Measurements from ENCODE around the gene RASA1.
"Not testable (repeated sequence)": the region's sequence is repeated elsewhere in the genome, so short reads cannot be mapped to it uniquely, and the experiment has no call there.

The RASA1 gene

DNA sequence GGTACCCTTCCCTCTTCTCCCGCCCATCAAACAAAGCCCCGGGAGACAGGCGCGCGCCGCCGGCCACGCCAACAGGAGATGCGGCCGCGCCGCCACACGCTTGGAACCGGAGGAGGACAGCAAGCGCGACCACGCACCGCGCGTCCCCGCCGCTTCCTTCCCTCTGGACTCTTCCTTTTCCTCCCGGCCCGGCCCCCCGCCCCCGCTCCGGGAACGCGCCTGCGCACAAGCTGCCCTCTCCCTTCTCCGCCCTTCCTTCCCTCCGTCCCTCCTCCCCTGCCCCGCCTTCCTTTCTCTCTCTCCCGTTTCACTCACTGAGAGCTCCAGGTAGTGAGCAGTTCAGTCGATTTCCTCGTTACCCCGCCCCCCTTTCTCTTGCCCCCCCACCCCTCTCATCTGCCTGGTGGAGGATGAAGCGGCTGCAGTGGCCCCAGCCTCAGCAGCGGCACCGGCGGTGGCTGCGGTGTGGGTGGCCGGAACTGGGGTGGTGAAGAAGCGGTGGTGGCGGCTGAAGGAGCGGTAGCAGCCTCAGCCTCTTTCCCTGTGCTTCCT lies at the start of gene RASA1:
Gene RASA1, plus strand, starts transcription at position 310 of the 552 bp plus-strand sequence. CDS start 569 bp downstream, outside the sequence.
- peak; percentile 79 for DNase-seq (ENCODE audit: low read depth)
- H3K4me3 ChIP-seq (ENCODE audit: low read depth, low read length): peak within 1 kb of the TSS; percentile 93

DNA sequence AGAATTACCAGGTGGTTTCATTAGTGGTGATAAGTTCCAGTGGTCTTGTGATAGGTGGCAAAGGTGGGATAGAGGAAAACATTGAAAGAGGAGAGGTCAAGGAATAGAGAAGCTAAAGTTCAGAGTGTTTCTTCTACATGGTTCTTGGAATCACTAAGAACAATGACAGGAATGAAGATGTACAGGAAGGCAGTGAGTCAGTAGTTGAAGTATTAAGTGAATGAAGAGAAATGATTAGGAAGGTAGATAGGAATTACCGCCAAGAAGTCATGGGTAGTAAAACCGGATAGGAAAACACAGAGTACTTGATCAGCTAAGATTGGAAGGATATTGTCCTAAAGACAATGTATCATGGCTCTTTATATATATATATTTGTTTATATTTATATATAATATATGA lies 37.9 kb upstream of the RASA1 start:
- no peak for DNase-seq (ENCODE audit: low read depth)

GRCh38 chr5:87231037-87231808 lies 36.5 kb upstream of the RASA1 start:
- H3K4me3 ChIP-seq (ENCODE audit: low read depth, low read length): no peak overlapping the region
- no peak for DNase-seq (ENCODE audit: low read depth)

More for the DNA sequence above, 37.9 kb upstream of the RASA1 start:
- H3K4me3 ChIP-seq (ENCODE audit: low read depth, low read length): no peak overlapping the region

DNA sequence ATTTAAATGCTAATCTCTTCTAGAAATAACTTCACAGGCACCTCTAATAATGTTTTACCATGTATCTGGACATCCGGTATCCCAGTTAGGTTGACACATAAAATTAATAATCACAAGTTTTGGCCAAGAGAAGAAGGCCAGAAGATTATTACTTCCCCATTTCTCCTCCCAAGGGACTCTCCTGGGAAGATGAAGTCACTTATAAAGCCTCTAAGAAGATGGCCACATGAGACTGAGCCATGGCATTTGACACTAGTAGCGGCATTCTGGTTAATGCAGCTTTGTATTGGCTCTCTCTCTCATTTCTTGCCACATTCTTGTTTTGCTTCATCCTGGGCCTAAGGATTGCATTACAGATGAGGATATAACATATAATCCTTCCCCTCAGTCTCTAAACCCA lies 34.5 kb upstream of the RASA1 start:
- peak; percentile 15 for DNase-seq (ENCODE audit: low read depth)
- no peak overlapping the region for H3K4me3 ChIP-seq (ENCODE audit: low read depth, low read length)

GRCh38 chr5:87241555-87241954 lies 26.1 kb upstream of the RASA1 start:
- no peak overlapping the region for H3K4me3 ChIP-seq (ENCODE audit: low read depth, low read length)
- DNase-seq (ENCODE audit: low read depth): no peak

DNA sequence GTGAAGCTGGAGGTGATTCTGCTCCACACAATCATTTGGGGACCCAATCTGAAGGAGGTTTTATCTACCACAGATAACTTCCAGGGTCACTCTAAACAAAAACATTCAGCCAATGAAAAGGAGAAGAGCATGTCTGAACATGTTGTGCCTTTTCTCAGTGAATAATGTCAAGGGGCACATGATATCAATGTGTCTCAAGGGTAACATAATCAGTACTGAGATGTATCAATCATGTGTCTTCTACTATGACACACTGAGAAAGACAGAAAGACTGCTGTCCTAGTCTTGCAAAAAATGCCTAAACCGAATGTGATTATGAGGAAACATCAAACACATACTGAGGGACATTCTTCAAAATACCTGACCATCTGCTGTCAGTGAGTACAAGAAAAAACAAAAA lies 25.4 kb upstream of the RASA1 start:
- no peak overlapping the region for H3K4me3 ChIP-seq (ENCODE audit: low read depth, low read length)
- DNase-seq (ENCODE audit: low read depth): no peak

GRCh38 chr5:87243161-87243844 lies 24.4 kb upstream of the RASA1 start:
- DNase-seq (ENCODE audit: low read depth): peak; percentile 73
- H3K4me3 ChIP-seq (ENCODE audit: low read depth, low read length): no peak overlapping the region

DNA sequence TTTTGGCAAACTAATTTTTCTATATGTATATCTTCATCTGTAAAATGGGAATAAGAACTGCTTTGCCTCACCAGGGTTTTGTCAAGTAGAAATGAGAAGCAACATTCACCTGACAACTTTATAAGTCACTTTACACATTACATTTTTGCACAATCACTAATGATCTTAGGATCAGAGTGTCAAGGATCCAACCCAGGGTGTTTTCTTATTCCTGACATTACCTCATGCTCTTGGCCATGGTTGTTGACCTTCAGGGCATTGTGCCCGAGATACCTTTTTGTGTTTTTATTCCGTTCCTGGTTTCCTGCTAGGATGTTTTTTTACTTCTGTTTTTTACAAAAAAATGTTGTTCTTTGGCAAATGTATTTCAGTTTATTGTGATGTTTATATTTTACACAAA lies 22.2 kb upstream of the RASA1 start:
- no peak for DNase-seq (ENCODE audit: low read depth)
- H3K4me3 ChIP-seq (ENCODE audit: low read depth, low read length): no peak overlapping the region

- no peak for DNase-seq (ENCODE audit: low read depth)
- no peak overlapping the region for H3K4me3 ChIP-seq (ENCODE audit: low read depth, low read length)
Measured at GRCh38 chr5:87246061-87246460, 21.6 kb upstream of the RASA1 start.

GRCh38 chr5:87252283-87252605 lies 15.4 kb upstream of the RASA1 start:
- no peak for DNase-seq (ENCODE audit: low read depth)
- no peak overlapping the region for H3K4me3 ChIP-seq (ENCODE audit: low read depth, low read length)

DNA sequence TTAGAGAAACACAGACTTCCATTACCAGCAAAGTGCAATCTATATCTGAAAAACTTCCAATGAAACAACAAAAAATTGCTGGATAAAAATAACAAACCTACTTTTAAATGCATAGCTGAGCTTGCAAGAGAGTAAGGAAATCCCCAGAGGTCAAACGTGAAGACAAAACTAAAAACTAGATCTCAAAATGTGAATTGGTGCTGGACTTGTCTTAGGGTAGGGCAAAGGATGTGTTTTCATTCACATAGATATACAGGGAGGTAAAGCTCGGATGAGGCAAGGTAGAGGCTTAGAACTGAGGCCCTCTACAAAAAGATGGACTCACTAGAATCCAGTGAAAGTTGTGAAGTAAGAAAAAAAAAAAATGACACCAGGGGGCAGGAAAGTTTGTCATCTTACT lies 13.6 kb upstream of the RASA1 start:
- no peak for DNase-seq (ENCODE audit: low read depth)
- H3K4me3 ChIP-seq (ENCODE audit: low read depth, low read length): no peak overlapping the region

- no peak for DNase-seq (ENCODE audit: low read depth)
- no peak overlapping the region for H3K4me3 ChIP-seq (ENCODE audit: low read depth, low read length)
Measured at GRCh38 chr5:87258507-87258906, 9.2 kb upstream of the RASA1 start.

- no peak overlapping the region for H3K4me3 ChIP-seq (ENCODE audit: low read depth, low read length)
- DNase-seq (ENCODE audit: low read depth): no peak
Measured at GRCh38 chr5:87260604-87261192, 7.0 kb upstream of the RASA1 start.

DNA sequence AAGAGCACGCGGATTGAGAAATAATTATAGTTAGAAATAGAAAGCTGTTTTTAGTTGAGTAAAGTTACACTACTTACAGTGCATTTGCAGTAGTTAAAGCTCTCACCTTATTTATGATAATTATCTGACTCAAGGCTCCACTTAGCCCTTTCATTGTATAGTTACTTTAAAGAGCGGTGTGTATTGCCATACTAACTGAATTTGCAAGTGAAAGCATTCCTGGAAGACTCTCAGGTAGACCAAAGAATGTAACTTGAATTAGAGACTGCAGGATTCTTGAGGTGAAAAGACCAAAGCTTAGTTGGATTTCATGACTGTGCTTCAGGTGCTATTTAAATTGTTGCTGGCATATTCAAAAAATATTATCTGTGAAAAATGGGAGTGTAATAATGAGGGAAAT lies 4.2 kb upstream of the RASA1 start:
- H3K4me3 ChIP-seq (ENCODE audit: low read depth, low read length): no peak overlapping the region
- DNase-seq (ENCODE audit: low read depth): no peak

DNA sequence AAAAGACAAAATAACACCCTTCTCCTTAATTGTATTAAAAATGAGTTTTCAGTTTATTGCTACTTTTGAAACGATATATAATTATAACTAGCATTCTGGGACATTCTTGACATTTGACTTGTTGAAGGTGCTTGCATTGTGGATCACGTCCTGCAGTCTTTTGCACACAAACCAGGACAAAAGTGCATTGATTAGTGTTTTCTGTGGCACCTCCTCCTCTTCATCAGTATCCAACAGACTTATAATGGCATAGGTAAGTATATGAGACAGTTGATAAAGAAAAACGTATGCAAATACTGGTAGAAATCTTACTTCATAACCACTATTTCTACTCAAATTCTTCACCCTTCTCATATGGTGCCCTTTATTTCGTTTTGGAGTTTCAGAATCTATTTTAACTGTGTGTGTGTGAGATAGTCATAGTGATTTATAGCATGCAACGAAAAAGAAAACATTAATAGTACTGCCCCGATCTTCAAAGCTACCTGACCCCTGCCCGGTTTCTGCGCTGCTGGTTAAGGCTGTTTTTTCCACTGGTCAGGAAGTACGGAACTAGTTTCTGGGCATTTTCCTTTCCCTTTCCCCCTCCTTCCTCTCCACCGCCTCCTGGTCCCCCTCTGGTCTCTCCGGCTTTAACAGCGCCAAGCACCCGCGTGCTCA lies 639 bp upstream of the RASA1 start:
- H3K4me3 ChIP-seq (ENCODE audit: low read depth, low read length): peak overlapping the region; percentile 93
- DNase-seq (ENCODE audit: low read depth): no peak

DNA sequence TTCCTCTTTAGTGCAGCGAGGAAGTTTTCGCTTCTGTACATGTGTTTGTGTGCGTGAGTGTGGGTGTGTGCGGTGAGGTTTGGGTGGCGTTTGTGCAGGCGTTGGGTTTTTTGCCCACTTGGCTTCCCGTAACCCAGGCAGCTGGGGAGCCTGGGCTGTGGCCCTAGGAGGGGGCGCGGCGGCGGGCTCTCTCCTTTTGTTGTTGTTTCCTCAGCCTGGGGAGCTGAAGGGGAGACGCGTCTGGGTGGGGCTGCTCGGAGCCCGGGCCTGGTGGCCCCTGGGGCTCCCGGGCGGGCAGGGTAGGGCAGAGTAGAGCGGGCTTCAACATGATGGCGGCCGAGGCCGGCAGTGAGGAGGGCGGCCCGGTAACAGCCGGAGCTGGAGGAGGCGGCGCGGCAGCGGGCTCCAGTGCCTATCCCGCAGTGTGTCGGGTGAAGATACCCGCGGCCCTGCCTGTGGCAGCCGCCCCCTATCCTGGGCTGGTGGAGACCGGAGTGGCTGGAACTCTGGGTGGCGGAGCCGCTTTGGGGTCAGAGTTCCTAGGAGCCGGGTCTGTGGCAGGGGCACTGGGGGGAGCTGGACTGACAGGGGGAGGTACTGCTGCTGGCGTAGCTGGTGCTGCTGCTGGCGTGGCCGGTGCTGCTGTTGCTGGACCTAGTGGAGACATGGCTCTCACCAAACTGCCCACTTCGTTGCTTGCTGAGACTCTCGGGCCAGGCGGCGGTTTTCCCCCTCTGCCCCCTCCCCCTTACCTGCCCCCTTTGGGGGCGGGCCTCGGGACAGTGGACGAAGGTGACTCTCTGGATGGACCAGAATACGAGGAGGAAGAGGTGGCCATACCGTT lies 665 bp downstream of the RASA1 start:
- DNase-seq (ENCODE audit: low read depth): peak; percentile 24
- peak overlapping the region; percentile 93 for H3K4me3 ChIP-seq (ENCODE audit: low read depth, low read length)

GRCh38 chr5:87268970-87269377 lies 1.3 kb downstream of the RASA1 start:
- peak overlapping the region; percentile 93 for H3K4me3 ChIP-seq (ENCODE audit: low read depth, low read length)
- DNase-seq (ENCODE audit: low read depth): no peak

DNA sequence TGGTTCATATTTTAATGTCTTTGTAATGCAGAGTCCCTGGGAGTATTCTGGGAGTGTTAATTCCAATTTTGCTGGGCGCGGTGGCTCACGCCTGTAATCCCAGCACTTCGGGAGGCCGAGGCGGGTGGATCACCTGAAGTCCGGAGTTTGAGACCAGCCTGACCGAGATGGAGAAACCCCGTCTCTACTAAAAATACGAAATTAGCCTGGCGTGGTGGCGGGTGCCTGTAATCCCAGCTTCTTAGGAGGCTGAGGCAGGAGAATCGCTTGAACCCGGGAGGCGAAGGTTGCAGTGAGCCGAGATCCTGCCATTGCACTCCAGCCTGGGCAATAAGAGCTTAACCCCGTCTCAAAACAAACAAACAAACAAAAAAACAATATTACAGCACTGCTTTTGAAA lies 3.2 kb downstream of the RASA1 start:
- DNase-seq (ENCODE audit: low read depth): not testable (repeated sequence)

DNA sequence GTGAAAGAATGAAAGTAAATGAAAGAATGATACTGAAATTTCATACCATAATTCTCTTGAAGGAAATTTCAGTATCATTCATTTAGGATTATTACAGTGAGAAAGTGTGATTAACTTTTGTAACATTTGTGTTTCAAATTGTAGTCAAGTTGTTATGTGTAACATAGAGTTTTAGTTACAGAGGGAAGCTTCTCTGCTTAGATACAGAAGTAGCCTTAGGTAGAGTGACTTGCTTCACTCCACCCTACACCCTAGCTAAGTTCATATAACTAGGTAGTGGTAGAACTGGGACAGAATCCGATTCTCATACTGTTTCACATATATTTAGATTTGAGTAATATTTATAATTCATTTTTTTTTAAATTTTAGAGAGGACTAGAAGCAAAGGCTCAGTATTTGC lies 9.0 kb downstream of the RASA1 start:
- no peak for DNase-seq (ENCODE audit: low read depth)
- H3K4me3 ChIP-seq (ENCODE audit: low read depth, low read length): no peak overlapping the region

More for the DNA sequence above, 3.2 kb downstream of the RASA1 start:
- H3K4me3 ChIP-seq (ENCODE audit: low read depth, low read length): not testable (repeated sequence)

All from skeletal muscle cell (primary cell).